Measurements from ENCODE around the gene TMEM151B. TPM values are rescaled to one million over a fixed set of nuclear protein-coding genes. Genes with fewer than 3 reads are reported as not detected.

The TMEM151B gene
- total RNA-seq, 2 donors from 2014 or later = not detected

DNA sequence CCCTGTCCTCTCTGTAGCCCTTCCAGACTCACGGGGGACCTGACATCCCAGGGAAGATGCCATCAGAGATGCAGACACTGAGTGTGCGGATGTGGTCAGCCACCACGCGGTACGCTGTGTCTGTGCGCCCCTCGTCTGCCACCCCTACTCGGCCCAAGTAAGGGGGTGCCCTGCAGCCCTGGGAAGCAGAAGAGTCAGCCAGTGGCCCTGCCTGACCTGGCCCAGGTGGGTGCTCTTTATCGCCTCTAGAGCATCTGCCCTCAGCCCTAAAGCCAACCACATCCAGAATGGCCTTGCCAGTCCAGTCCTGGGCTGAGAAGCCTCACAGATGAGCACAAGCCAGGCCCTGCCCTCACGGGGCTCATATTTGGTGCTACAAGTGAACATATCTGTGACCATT, 37.0 kb downstream of the TMEM151B start:
- no peak overlapping the region for H3K4me3 ChIP-seq
- H3K27me3 ChIP-seq (replicated peaks; ENCODE audit: insufficient read depth) = no peaks in the 10 kb centered on the region
- peaks cover 2 to 5% of the 10 kb centered on the region in 2 donors for H3K4me1 ChIP-seq (ENCODE audit: control insufficient read depth in 1 of 2, low read depth in 2 of 2)
- ATAC-seq (ENCODE audit: insufficient number of reproducible peaks, low FRiP score, low read depth) = no peak
- no peak for DNase-seq (ENCODE audit: low spot score)
- H3K36me3 ChIP-seq = peaks cover 49% of the 10 kb centered on the region
- no peaks in the 10 kb centered on the region for H3K9me3 ChIP-seq
- no peak overlapping the region for H3K27ac ChIP-seq
- TF ChIP-seq, protein P1, sequence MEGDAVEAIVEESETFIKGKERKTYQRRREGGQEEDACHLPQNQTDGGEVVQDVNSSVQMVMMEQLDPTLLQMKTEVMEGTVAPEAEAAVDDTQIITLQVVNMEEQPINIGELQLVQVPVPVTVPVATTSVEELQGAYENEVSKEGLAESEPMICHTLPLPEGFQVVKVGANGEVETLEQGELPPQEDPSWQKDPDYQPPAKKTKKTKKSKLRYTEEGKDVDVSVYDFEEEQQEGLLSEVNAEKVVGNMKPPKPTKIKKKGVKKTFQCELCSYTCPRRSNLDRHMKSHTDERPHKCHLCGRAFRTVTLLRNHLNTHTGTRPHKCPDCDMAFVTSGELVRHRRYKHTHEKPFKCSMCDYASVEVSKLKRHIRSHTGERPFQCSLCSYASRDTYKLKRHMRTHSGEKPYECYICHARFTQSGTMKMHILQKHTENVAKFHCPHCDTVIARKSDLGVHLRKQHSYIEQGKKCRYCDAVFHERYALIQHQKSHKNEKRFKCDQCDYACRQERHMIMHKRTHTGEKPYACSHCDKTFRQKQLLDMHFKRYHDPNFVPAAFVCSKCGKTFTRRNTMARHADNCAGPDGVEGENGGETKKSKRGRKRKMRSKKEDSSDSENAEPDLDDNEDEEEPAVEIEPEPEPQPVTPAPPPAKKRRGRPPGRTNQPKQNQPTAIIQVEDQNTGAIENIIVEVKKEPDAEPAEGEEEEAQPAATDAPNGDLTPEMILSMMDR (IDR thresholded peaks at IDR 0.05) = no peak

DNA sequence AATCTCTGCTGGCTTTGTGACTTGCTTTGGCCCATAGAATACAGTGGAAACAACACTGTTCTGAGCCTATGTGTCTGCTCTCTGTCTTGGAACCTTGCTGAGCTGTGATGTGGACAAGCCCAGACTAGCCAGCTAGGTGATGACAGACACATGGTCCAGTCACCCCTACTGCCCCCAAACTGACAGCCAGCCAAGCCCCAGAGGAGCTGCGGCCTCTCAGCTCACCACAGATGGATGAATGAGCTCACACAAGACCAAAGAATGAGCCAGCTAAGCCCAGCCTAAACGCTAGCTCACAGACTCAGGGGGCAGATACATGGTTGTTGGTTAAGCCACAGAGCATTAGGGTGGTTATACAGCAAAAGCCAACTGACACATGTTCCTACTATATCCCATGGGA, 38.8 kb downstream of the TMEM151B start:
- Histone ChIP-seq H3K4me1 (ENCODE audit: control insufficient read depth in 1 of 2, low read depth in 2 of 2) (peaks cover 6 to 12% of the 10 kb centered on the region in 2 donors), H3K27me3 (replicated peaks; ENCODE audit: insufficient read depth) (no peaks in the 10 kb centered on the region), H3K9me3 (no peaks in the 10 kb centered on the region), H3K27ac (no peak overlapping the region), H3K36me3 (peaks cover 31% of the 10 kb centered on the region), H3K4me3 (no peak overlapping the region)
- TF ChIP-seq, protein P1 (IDR thresholded peaks at IDR 0.05) = no peak
- DNase-seq (ENCODE audit: low spot score) (no peak), ATAC-seq (ENCODE audit: insufficient number of reproducible peaks, low FRiP score, low read depth) (no peak)

DNA sequence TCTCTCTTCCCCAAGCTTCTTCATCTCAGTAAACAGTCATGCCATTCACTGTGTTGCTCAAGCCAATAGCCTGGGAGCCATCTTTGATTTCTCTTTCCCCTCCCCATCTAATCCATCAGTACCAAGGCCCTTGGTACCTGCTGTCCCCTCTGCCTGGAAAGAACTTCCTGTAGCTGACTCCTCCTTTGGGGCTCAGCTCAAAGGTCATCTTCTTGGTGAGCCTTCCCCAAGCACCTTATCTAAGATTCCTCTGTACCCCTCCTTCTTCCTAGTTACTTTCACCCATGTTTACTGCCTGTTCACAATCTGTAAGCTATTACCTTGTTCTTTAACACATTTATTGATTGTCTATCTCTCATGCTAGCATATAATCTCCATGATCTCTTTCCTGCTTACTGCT, 39.4 kb downstream of the TMEM151B start:
- Histone ChIP-seq H3K9me3 (no peaks in the 10 kb centered on the region), H3K4me3 (no peak overlapping the region), H3K4me1 (ENCODE audit: control insufficient read depth in 1 of 2, low read depth in 2 of 2) (peaks cover 6 to 12% of the 10 kb centered on the region in 2 donors), H3K27me3 (replicated peaks; ENCODE audit: insufficient read depth) (no peaks in the 10 kb centered on the region), H3K27ac (no peak overlapping the region), H3K36me3 (peaks cover 25% of the 10 kb centered on the region)
- ATAC-seq (ENCODE audit: insufficient number of reproducible peaks, low FRiP score, low read depth) (no peak), DNase-seq (ENCODE audit: low spot score) (no peak)
- TF ChIP-seq, protein P1 (IDR thresholded peaks at IDR 0.05) = no peak

DNA sequence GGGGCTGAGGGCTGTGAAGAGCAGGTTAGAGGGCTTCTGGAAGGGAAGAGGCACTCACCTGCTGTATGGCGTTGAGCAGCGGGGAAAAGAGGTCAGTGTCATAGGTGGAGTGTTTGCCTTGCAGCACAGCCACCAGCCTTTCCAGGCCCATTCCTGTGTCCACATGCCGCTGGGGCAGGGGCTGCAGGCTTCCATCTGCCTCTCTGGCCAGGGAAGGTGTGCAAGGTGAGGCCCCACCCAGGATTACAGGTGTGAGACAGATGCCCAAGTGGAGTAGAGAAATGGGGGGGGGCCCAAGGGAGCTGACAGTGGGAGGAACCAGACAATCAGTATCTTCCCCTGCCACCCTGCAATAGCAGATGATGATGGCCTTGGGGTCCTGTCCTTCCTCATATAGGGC, 40.0 kb downstream of the TMEM151B start:
- Histone ChIP-seq H3K36me3 (peaks cover 23% of the 10 kb centered on the region), H3K27ac (no peak overlapping the region), H3K27me3 (replicated peaks; ENCODE audit: insufficient read depth) (no peaks in the 10 kb centered on the region), H3K4me1 (ENCODE audit: control insufficient read depth in 1 of 2, low read depth in 2 of 2) (peaks cover 6 to 12% of the 10 kb centered on the region in 2 donors), H3K9me3 (no peaks in the 10 kb centered on the region), H3K4me3 (no peak overlapping the region)
- ATAC-seq (ENCODE audit: insufficient number of reproducible peaks, low FRiP score, low read depth) (no peak), DNase-seq (ENCODE audit: low spot score) (no peak)
- TF ChIP-seq, protein P1 (IDR thresholded peaks at IDR 0.05) = no peak

DNA sequence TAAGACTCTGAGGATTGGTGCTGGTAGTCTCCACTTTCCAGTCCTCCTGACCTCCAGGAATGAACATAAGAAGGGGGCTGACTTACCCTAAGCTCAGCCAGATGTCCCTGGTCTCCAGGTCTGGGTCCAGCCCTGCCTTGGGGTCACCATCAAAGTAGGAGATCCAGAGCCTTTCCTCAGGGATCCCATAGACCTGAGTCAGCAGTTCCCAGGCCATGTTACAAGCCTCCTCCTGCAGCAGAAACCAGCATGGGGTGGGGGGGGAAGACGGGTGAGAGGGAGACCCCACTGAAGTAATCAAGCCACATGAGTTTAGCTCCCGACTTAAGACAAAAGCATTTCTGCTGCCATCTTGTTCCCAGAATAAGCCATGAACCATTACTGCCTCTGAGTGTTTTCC, 41.1 kb downstream of the TMEM151B start:
- Histone ChIP-seq H3K36me3 (peaks cover 15% of the 10 kb centered on the region), H3K27ac (no peak overlapping the region), H3K27me3 (replicated peaks; ENCODE audit: insufficient read depth) (no peaks in the 10 kb centered on the region), H3K9me3 (no peaks in the 10 kb centered on the region), H3K4me1 (ENCODE audit: control insufficient read depth in 1 of 2, low read depth in 2 of 2) (peaks cover 6 to 12% of the 10 kb centered on the region in 2 donors), H3K4me3 (no peak overlapping the region)
- TF ChIP-seq, protein P1 (IDR thresholded peaks at IDR 0.05) = no peak
- DNase-seq (ENCODE audit: low spot score) = no peak
- ATAC-seq (ENCODE audit: insufficient number of reproducible peaks, low FRiP score, low read depth) = no peak

All from thoracic aorta (tissue), 2 donors.